ENCODE measurements around the gene ZBTB21. TPM values are rescaled to one million over a fixed set of nuclear protein-coding genes. Genes with fewer than 3 reads are reported as not detected.

The ZBTB21 gene
- total RNA-seq, 2 experiments from 2014 or later = 34.1 to 37.8 TPM

DNA sequence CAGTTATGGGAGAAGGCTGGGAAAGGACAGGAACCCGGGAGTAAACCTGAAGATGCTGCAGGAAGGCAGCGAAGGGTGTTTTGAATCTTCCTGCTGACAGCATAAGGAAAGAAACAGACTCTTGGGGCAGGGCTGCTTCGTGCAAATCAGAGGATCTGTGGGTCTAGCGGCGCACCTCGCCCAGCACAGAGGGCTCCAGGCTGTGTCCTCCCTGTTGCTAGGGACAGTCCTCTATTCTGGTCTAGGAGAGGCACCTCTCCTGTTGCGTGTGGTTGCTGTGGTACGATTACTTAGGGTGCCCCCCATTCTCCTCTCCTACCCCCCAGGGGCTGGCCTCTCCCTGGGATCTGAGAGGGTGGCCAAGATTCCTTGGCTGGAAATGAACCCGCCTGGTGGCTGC is 67.7 kb downstream of the ZBTB21 start:
- POLR2A ChIA-PET = no interaction called here
- CTCF ChIA-PET = interaction anchor here (0.7 kb wide), 1 partner anchor 10 kb away, joined by 3 read pairs; no protein-coding TSS in a partner anchor

DNA sequence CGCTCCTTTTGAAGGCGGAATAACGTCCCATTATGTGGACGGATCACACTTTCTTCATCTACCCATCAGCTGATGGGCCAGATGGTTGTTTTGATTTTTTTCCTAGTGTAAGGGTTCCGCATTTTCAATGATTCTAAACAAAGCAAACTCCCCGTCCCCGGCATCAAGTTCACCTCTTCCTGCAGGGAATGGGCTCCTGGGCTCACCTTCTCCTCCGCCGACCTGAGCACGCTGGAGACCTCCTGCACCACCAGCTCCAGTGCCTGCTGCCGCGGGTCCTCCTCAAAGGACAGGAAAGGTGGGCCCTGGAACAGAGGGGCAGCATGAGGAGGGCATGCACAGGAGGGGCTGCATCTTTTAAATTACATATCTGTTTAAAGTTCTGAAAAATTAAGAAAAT is 68.2 kb downstream of the ZBTB21 start:
- POLR2A ChIA-PET = no interaction called here

DNA sequence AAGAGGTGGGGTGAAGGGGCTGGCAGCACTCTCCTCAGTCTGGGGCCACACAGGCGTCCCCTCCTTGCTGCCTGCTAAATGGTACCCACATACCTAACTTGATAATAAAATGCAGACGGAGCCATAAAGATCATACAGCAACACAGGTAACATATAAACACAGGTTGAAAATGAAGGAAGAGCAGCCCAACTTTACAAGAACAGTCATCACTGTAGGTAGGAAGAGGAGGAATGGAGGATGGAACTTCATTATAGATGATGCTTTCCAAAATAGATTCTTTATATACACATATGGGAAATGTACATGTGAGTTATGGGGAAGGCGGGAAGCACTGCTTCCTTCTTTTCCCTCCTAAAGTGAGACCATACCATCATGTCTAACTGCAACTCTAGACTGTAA is 69.7 kb downstream of the ZBTB21 start:
- ChIA-PET CTCF (no interaction called here), POLR2A (no interaction called here)

More for the DNA sequence above, 68.2 kb downstream of the ZBTB21 start:
- CTCF ChIA-PET = interaction anchor here (0.7 kb wide), 1 partner anchor 10 kb away, joined by 3 read pairs; no protein-coding TSS in a partner anchor

DNA sequence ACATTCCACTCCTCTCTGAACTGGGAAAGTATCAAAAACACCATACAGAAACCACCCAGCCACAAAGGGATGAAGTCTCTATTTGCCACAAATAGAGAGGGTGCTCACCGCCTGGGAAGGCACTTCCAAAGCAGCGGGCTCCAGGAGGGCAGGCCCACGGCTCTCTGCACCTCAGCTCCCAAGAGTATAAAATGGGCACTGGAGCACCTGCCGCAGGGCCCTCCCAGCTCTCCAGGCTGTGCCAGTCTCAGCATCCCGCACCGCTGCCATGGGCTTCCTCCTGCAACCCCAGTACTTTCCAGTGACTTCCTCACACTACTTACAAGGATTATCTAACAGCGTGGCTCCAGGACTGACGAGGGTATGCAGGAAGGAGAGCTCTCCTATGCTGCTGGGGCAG is 70.8 kb downstream of the ZBTB21 start:
- ChIA-PET CTCF (no interaction called here), POLR2A (no interaction called here)

Other genes with a start within 250 kb of the ZBTB21 start
- gene RIPK4, start 243.3 kb downstream of the ZBTB21 start, total RNA-seq = under 1 TPM; 0.08 to 0.21 TPM
- gene PRDM15, start 131.0 kb downstream of the ZBTB21 start, total RNA-seq = 10 to 100 TPM; 12.2 to 13.0 TPM
- 1 to 10 TPM; 3.9 to 4.0 TPM for gene C2CD2, start 56.3 kb downstream of the ZBTB21 start, total RNA-seq
- gene UMODL1, start 61.0 kb upstream of the ZBTB21 start, total RNA-seq = not detected
- gene ABCG1, start 208.8 kb upstream of the ZBTB21 start, total RNA-seq = 1 to 10 TPM; 4.4 to 5.4 TPM